Aorta (tissue), 5 donors: ENCODE results near the gene C1orf226. TPM values are rescaled to one million over a fixed set of nuclear protein-coding genes. Genes with fewer than 3 reads are reported as not detected.

Experiments used
- ATAC-seq: fragments of 200-7000 bp; cut with Tn5 transposase; one replicate; pipeline ENCODE4 v1.9.1; 2022; ENCODE audit warnings: moderate library complexity; ENCODE audit not compliant: low FRiP score
- DNase-seq, 2 donors: peaks; one replicate each; pipeline ENCODE4 v3.0.0-alpha.2; 2020
- H3K27ac ChIP-seq, 2 donors: one replicate each; pipeline ENCODE4 v1.5.1; 2013; ENCODE audit warnings: low read length in 2 of 2, mild to moderate bottlenecking in 2 of 2, moderate library complexity in 2 of 2, control low read depth in 1 of 2, inconsistent platforms in 1 of 2, low read depth in 1 of 2
- H3K27me3 ChIP-seq, 2 donors: one replicate each; pipeline ENCODE4 v1.6.1; 2013; ENCODE audit warnings: control low read depth in 1 of 2, low read length in 1 of 2, mild to moderate bottlenecking in 1 of 2, moderate library complexity in 1 of 2; ENCODE audit not compliant: insufficient read depth in 2 of 2, control insufficient read depth in 1 of 2
- H3K36me3 ChIP-seq, 2 donors: one replicate each; pipeline ENCODE4 v1.6.1; 2013; ENCODE audit warnings: control low read depth in 1 of 2, low read length in 1 of 2, mild to moderate bottlenecking in 1 of 2; ENCODE audit not compliant: insufficient read depth in 2 of 2, control insufficient read depth in 1 of 2
- H3K4me1 ChIP-seq, 2 donors: one replicate each; pipeline ENCODE4 v1.6.1; 2013; ENCODE audit warnings: low read length in 2 of 2, control low read depth in 1 of 2, mild to moderate bottlenecking in 1 of 2, moderate library complexity in 1 of 2; ENCODE audit not compliant: insufficient read depth in 2 of 2, control insufficient read depth in 1 of 2
- H3K4me3 ChIP-seq, 2 donors: one replicate each; pipeline ENCODE4 v1.5.1; 2013; ENCODE audit warnings: low read length in 2 of 2, control low read depth in 1 of 2, mild to moderate bottlenecking in 1 of 2
- H3K9me3 ChIP-seq: one replicate; pipeline ENCODE4 v1.6.1; 2013; ENCODE audit warnings: mild to moderate bottlenecking, low read length; ENCODE audit not compliant: control insufficient read depth
- WGBS, 2 donors: extraction: QIAGEN DNeasy Blood & Tissue Kit; methylation state at CpG; one replicate each; pipeline ENCODE4 v1.1.7; 2013; 5-methylcytosine and 5-hydroxymethylcytosine counted together
- intact Hi-C, 2 donors: fragments of 100-400 bp; cut with DNase I; formaldehyde crosslinking; loops; one replicate each; pipeline versions ENCODE4 v1.14.2 to v1.15.0; 2022
- polyA plus RNA-seq, 2 donors: library from polyadenylated mRNA; stranded (reverse); fragments of 200-250 nt; gene quantifications; one replicate each; pipeline ENCODE4 v1.2.3, GENCODE V29; 2013
- total RNA-seq, 2 donors: library from RNA; stranded (reverse); fragmentation: NEBNext Ultra II Directional; extraction: Animal tissue kit (Norgen Biotek cat#: 25700); gene quantifications; one replicate each; pipeline ENCODE4 v1.2.1, GENCODE V29; 2021
- donor health status: healthy with polysubstance abuse.
- donor health status: Bipolar disorder and iron deficiency.
- donor health status: DM: no; HTN: no; CAD: no.
- donor health status: DM: no; HTN: no; CAD: no.
- donor health status: DM: yes; HTN: yes; CAD: no.

Gene C1orf226
- total and polyA plus RNA-seq, 4 donors = 1.5 to 5.6 (median 5.0) TPM

- WGBS, 2 donors = 70 to 80% methylated on average over 4 of the region's 4 CpGs
- DNase-seq (no peak), ATAC-seq (no peak)
- intact Hi-C loops = no loop called here
- Histone ChIP-seq H3K27me3 (no peaks in the 10 kb centered on the region), H3K4me3 (no peak overlapping the region), H3K27ac (no peak overlapping the region), H3K9me3 (no peaks in the 10 kb centered on the region), H3K4me1 (no peaks in the 10 kb centered on the region), H3K36me3 (no peaks in the 10 kb centered on the region)
Measured at GRCh38 chr1:162368451-162368850, 13.1 kb upstream of the C1orf226 start.

GRCh38 chr1:162369571-162369970 lies 12.0 kb upstream of the C1orf226 start:
- ATAC-seq (no peak), DNase-seq (no peak)
- Histone ChIP-seq H3K27me3 (no peaks in the 10 kb centered on the region), H3K27ac (no peak overlapping the region), H3K36me3 (no peaks in the 10 kb centered on the region), H3K4me1 (no peaks in the 10 kb centered on the region), H3K9me3 (no peaks in the 10 kb centered on the region), H3K4me3 (no peak overlapping the region)
- intact Hi-C loops = no loop called here
- 93% methylated on average over 7 of the region's 7 CpGs for WGBS, 2 donors

GRCh38 chr1:162370161-162370560 lies 11.4 kb upstream of the C1orf226 start:
- Histone ChIP-seq H3K4me1 (no peaks in the 10 kb centered on the region), H3K4me3 (no peak overlapping the region), H3K36me3 (no peaks in the 10 kb centered on the region), H3K9me3 (no peaks in the 10 kb centered on the region), H3K27ac (no peak overlapping the region), H3K27me3 (no peaks in the 10 kb centered on the region)
- WGBS, 2 donors = 95% methylated on average over 1 of the region's 1 CpG
- ATAC-seq = no peak
- DNase-seq = no peak
- intact Hi-C loops = no loop called here

GRCh38 chr1:162370721-162371120 lies 10.8 kb upstream of the C1orf226 start:
- 92 to 94% methylated on average over 3 of the region's 3 CpGs for WGBS, 2 donors
- no peaks in the 10 kb centered on the region for H3K4me1 ChIP-seq
- H3K36me3 ChIP-seq = no peaks in the 10 kb centered on the region
- H3K4me3 ChIP-seq = no peak overlapping the region
- no peak overlapping the region for H3K27ac ChIP-seq
- no peaks in the 10 kb centered on the region for H3K27me3 ChIP-seq
- intact Hi-C loops = no loop called here
- DNase-seq (no peak), ATAC-seq (no peak)
- H3K9me3 ChIP-seq = no peaks in the 10 kb centered on the region

GRCh38 chr1:162371611-162372010 lies 9.9 kb upstream of the C1orf226 start:
- H3K27ac ChIP-seq = no peak overlapping the region
- no peaks in the 10 kb centered on the region for H3K9me3 ChIP-seq
- 73 to 75% methylated on average over 6 of the region's 6 CpGs for WGBS, 2 donors
- DNase-seq (no peak), ATAC-seq (no peak)
- no peaks in the 10 kb centered on the region for H3K36me3 ChIP-seq
- intact Hi-C loops = no loop called here
- no peaks in the 10 kb centered on the region for H3K27me3 ChIP-seq
- no peaks in the 10 kb centered on the region for H3K4me1 ChIP-seq
- H3K4me3 ChIP-seq = no peak overlapping the region

- Histone ChIP-seq H3K9me3 (no peaks in the 10 kb centered on the region), H3K27me3 (no peaks in the 10 kb centered on the region), H3K36me3 (no peaks in the 10 kb centered on the region), H3K4me1 (no peaks in the 10 kb centered on the region), H3K4me3 (no peak overlapping the region), H3K27ac (no peak overlapping the region)
- intact Hi-C loops = no loop called here
- WGBS, 2 donors = 81 to 89% methylated on average over 13 of the region's 13 CpGs
- no peak for ATAC-seq
- no peak for DNase-seq
Measured at GRCh38 chr1:162372159-162373071, 9.1 kb upstream of the C1orf226 start.

GRCh38 chr1:162373072-162373427 lies 8.5 kb upstream of the C1orf226 start:
- H3K27ac ChIP-seq = no peak overlapping the region
- intact Hi-C loops = no loop called here
- no peaks in the 10 kb centered on the region for H3K9me3 ChIP-seq
- DNase-seq = no peak
- no peak overlapping the region for H3K4me3 ChIP-seq
- WGBS, 2 donors = 83 to 92% methylated on average over 1 of the region's 1 CpG
- ATAC-seq = no peak
- no peaks in the 10 kb centered on the region for H3K36me3 ChIP-seq
- no peaks in the 10 kb centered on the region for H3K4me1 ChIP-seq
- H3K27me3 ChIP-seq = no peaks in the 10 kb centered on the region

GRCh38 chr1:162373541-162374260 lies 7.8 kb upstream of the C1orf226 start:
- DNase-seq (no peak), ATAC-seq (no peak)
- WGBS, 2 donors = 93 to 95% methylated on average over 8 of the region's 8 CpGs
- intact Hi-C loops = no loop called here
- no peak overlapping the region for H3K27ac ChIP-seq
- H3K9me3 ChIP-seq = no peaks in the 10 kb centered on the region
- no peaks in the 10 kb centered on the region for H3K36me3 ChIP-seq
- H3K4me3 ChIP-seq = no peak overlapping the region
- no peaks in the 10 kb centered on the region for H3K27me3 ChIP-seq
- no peaks in the 10 kb centered on the region for H3K4me1 ChIP-seq

GRCh38 chr1:162374406-162374805 lies 7.1 kb upstream of the C1orf226 start:
- H3K4me1 ChIP-seq = no peaks in the 10 kb centered on the region
- no peak overlapping the region for H3K27ac ChIP-seq
- ATAC-seq = no peak
- H3K9me3 ChIP-seq = no peaks in the 10 kb centered on the region
- no peaks in the 10 kb centered on the region for H3K27me3 ChIP-seq
- no peaks in the 10 kb centered on the region for H3K36me3 ChIP-seq
- no peak for DNase-seq
- intact Hi-C loops = no loop called here
- WGBS, 2 donors = 91% methylated on average over 9 of the region's 9 CpGs
- no peak overlapping the region for H3K4me3 ChIP-seq
